IPS DF 19.7 (cell line): ENCODE measurements around the gene GRIP2.

Source experiments
- DNase-seq: peaks from one replicate; pipeline ENCODE4 v3.0.0-alpha.2; 2013; ENCODE audit warnings: low read depth, low spot score

The GRIP2 gene

DNA sequence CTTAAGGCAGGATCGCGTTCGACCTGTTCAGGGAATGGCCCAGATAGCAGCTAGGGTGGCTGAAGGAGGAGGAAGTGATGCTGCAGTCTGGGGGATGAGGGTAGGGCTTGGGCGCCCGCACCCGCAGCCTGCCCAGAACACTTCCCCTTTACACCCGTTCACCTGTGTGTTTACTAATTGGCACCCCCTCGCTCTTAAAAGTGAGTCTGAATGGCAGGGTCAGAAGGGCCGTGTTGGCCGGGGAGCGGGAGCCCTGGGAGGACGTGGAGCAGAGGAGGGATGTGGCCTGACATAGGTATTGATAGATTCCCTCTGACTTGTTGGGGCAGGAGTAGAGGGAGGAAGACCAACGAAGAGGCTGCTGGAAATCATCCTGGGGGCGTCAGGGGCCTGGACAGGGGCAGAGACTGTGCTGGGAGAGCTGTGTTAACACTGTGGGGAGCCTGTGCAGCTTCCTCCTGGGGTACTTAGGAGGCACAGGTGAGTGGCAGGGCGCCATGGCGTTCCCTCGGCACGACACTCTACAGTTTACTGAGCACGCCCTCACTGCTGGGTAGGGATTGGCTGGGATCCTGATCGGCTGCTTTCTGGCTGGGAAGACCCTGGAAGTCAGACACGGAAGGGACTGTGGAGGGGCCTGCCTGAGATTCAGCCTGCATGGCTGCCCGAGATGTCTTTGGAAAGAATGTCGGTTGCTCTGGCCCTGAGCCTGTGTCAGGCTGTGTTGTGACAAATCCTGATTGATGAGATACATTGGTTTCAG, 86.1 kb downstream of the GRIP2 start:
- no peak for DNase-seq

DNA sequence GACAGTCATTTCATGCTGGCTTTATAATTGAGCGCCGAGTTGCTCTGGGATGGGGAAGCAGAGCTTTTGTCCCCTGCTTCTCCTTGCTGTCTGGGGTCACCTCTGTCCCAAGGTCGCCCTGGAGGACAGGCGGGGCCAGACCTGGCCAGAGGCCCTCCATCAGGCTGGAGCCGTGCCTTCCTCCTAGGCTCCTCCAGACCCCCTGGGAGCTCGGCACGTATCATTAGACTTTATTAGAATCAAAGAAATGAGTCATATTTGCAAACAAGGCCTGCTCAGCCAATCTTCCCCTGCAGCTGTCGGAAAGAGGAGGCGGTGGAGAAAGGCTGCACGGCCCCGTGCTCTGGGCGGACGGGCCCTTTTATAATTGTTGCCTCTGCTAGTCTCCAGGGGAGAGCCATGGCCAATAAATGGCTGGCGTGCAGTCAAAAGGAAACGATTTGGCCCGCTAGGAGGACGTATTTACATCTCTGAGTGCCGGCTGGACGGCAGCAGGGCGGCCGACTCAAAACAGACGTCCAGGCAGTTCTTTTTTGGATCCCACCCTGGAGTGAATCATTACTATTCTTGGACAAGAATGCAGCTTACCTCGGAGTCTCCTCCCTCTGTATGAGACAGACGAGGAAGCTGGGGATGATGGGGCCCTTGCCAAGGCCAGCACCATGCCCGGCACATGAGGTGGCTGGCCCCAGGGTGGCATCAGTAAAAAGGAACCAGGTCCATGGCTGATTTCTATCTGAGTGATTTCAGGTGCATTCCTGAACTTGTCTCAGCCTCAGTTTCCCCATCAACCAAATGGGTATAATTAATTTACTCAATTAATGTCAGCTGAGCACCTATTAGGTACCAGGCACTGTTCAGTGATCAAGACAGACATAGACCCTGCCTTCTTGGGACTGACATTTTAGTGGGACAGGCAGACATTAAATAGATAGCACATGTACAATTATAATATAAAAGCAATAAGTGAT, 87.1 kb downstream of the GRIP2 start:
- no peak for DNase-seq

DNA sequence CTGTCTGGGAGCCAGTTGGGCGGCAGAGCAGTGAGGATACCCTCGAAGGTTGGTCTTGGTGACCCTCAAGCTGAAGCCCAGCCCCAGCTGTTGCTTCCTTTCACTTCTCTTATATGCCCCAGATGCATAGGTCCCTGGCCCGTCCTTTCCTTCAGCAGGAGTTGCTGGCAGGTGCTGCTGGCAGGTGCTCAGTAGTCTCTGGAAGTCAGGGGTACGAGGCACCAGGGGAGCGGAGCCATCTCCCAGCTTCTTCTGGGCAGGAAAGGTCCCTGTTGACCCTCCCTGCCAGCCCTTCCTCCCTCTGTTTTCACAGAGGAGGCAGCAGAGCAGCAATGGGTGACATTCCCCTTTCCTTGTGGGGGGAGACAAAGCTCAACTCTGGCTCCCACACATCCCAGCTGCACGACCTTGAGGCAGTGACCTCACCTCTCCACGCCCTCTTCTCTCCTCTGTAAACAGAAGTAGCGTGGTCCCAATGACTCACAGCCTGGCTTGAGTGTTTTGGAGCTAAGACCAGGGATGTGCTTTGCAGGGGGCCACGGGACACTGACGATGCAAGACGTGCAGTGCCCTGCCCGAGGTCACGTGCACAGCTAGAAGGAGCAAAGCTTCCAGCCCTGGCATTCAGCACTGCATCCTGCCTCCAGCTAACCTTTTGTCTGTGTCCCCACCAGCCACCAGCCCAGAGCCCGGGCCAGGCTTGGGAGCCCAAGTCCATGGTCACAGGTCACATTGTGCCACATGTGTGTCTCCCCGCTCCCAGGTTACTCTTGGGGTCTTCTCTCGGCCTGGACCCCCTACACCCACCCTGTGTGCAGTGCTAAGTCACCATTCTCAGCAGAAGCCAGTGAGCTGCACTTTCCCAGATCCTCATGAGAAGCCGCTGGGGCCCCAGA, 88.0 kb downstream of the GRIP2 start:
- DNase-seq = no peak

- DNase-seq = no peak
Observed at GRCh38 chr3:14450922-14451606, 89.1 kb downstream of the GRIP2 start.

GRCh38 chr3:14450506-14450905, 89.6 kb downstream of the GRIP2 start:
- DNase-seq = no peak

DNA sequence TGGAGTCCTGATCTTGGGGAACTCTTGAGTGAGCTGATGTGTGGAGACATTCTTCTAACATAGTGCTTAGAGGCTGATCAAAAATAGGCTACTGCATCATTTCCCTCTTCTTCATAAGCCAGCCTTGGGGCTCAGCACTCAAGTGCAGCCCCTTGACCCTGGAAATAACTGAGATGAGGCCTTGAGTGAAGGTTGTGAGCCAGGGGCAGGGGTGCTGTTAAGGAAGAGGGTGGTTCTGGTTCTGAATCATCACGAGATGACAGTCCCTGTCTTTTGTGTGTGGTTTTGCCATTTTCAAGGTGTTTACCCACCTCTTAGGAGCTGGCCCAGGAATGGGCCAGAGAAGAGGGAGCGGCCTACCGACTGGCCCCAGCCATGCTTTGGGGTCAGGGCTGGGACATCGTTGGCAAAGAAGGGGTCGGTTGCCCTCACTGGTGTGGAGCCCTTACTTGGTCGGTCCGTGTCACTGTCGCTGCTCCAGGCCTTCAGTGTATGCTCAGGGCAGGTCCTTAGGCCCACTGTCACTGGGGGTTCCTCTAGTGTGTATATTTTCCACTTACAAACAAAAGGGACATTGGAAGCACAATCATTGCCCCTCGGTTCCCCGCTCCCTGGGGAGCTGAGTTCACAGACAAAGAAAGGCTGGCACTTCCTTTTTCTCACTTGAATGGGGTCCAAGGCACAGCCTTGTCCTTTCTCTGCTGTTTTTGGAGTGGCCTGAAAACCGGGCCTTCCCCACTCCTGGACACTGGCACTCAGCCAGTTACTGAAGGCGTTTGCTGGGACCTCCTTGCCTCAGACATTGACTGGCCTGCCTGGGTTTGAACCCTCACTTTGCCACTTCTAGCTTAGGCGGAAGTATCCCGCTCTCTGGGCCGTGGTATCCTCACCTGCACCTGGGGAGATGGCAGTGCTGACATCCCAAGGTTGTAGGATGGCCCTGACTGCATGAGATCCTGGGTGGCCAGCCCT, 91.1 kb downstream of the GRIP2 start:
- no peak for DNase-seq

DNA sequence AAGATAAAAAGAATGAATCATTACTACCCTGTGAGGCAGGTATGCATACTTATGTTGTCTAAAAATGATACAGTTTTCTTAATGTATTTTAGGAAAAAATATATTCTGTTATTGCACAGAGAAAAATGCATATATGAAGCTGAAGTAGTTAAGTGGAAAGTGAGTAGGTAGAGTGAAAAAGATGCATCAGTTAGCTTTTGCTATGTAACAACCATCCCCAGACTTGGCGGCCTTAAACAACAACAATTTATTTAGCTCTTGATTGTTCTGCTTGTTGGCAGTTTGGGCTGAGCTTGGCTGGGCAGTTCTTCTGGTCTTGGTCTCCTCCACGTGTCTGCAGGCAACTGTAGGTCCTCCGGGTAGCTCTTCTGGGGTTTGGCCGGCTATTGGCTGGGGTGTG, 92.1 kb downstream of the GRIP2 start:
- no peak for DNase-seq

DNA sequence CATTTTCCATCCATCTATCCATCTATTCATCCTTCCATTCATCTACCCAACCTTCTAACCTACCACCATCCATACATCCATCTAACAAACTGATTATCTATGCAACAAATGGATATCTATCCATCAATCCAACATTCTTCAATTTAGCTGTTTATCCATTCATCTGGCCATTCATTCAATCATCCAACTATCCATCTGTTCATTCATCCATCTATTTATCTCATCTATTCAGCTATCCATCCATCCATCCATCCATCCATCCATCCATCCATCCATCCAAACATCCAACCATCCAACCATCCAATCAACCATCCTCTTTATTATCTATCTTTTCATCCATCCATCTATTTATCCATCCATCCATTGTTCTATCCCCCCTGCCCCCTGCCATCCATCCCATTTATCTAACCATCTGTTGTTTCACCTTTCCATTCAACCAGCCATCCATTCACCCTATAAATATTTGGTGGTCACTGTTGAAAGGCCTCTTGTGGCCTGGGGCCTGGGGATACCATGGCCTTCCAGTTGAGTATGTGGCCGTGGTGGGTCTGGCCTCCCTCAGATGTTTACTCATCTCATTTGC, 93.1 kb downstream of the GRIP2 start:
- DNase-seq = no peak

- DNase-seq = no peak
Observed at GRCh38 chr3:14445773-14446172, 94.4 kb downstream of the GRIP2 start.

GRCh38 chr3:14444380-14444779, 95.8 kb downstream of the GRIP2 start:
- no peak for DNase-seq

DNA sequence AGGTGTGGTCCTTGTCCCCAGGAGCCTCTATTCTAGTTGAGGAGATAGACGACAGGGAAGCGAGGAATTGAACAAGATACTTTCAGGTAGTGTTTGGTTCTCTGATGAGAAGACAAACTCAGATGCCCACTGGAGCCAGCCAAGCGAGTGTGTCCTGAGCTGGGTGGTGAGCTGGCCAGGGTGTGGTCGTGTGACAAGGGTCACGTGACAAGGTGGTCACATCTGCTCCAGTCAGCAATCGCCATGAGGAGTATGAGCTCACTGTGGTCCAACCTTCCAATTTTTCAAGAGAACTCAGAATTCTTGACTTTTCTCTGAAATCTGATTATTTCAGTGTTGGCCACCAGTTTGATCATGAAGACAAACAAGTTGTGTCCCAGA, 98.2 kb downstream of the GRIP2 start:
- no peak for DNase-seq

- DNase-seq = no peak
Observed at GRCh38 chr3:14441240-14441919, 98.8 kb downstream of the GRIP2 start.

GRCh38 chr3:14440531-14441239, 99.5 kb downstream of the GRIP2 start:
- no peak for DNase-seq

- no peak for DNase-seq
Observed at GRCh38 chr3:14440168-14440518, 100.0 kb downstream of the GRIP2 start.

GRCh38 chr3:14439501-14440167, 100.5 kb downstream of the GRIP2 start:
- no peak for DNase-seq
